Fibroblast of upper back skin (primary cell): ENCODE data around the gene FAM209A.
"Not testable (repeated sequence)": the region's sequence is repeated elsewhere in the genome, so short reads cannot be mapped to it uniquely, and the experiment has no call there.

ENCODE experiments used
- DNase-seq: peaks from one replicate; pipeline ENCODE4 v3.0.0-alpha.2; 2013

FAM209A gene

DNA sequence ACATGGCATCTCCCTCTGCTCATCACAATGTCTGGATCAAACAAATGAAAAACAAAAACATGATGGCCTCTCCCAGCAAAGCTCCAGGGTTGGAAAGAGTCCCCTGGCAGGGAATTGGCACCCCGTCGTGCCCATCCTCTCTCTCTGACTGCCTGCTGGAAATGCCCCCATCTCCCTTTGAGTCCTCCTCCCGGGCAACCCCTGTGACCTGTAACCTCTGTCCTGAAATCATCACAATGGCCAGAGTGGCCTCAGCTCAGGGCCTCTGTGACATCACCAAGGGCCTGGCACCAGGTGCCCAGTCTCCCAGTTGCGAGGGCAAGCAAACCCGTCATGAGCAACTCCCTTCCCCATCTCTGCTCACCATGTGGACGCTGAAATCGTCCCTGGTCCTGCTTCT lies at the start of gene FAM209A:
FAM209A (plus strand) TSS at position 301 of the 400 bp plus-strand sequence; CDS start at position 366, 65 bp downstream.
- not testable (repeated sequence) for DNase-seq

- no peak for DNase-seq
Observed at GRCh38 chr20:56483970-56484369, 40.6 kb upstream of the FAM209A start.

DNA sequence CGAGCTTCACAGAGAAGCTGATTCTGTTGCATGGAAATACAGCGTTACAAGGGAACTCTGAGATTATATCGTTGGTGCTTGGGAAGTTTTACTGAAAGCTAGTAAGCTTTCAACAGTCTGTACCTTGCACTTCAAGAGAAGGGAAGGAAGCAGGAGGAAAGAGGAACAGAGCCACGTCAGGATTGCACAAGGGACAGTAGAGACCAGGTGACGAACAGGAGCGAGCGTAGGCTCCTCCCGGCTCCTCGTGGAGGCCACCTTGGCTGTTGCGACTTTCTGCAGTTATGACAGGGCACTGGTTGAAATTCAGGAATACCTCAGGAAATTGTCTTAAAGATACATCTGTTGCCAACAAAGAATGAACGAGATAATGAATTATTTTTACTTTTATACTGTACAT lies 37.3 kb upstream of the FAM209A start:
- no peak for DNase-seq

DNA sequence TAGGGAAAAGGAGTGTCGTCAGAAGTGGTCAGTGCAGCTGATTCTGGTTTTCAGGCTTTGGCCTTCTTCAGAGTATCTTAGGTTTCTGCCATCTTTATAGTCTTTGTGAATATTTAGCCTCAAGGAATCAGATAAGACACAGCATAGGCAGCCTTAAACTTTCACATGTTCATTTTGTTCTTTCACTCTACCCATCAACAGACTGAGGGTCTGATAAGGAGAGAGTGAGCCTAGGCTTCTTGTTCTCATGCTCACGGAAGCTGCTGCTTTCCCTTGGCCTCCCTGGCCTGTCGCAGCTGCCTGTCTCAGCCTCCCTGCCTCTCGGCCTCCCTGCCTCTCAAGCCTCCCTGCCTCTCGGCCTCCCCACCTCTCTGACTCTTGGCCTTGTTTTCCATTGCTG lies 36.0 kb upstream of the FAM209A start:
- no peak for DNase-seq

DNA sequence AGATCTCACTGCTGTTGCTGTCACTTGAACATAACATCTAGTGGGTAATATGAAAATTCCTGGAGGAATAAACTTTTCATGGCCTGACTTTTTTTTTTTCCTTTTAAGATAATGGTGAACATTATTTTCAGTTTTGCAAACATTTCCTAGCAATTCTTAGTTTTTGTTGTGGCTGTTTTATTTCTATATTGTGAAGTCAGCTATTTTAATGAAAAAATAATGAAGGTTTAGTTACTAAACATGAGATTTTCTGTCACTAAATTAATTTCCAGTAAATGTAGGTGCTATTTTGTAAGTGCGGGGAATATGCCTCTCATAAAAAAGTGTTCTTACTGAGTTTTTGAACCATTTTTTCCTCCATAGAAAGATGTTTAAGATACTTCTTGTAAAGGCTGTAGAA lies 23.4 kb upstream of the FAM209A start:
- DNase-seq: no peak

DNA sequence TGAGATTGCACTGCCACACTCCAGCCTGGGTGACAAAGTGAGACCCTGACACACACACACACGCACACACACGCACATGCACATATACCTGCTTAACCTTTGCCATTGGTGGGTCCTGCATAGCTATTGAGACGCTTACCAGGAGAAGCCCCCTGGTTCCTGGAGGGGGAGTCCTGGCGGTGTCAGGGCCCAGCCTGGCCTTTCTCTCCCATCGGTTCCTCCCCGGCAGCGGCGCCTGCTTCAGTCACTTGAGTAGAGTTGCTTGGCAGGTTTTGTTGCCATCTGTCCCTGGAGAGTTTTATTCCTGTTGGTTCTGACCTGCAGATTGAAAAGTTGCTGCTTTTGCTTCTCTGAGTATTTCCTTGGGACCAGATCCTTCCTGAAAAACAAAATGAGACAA lies 20.6 kb upstream of the FAM209A start:
- DNase-seq: no peak

DNA sequence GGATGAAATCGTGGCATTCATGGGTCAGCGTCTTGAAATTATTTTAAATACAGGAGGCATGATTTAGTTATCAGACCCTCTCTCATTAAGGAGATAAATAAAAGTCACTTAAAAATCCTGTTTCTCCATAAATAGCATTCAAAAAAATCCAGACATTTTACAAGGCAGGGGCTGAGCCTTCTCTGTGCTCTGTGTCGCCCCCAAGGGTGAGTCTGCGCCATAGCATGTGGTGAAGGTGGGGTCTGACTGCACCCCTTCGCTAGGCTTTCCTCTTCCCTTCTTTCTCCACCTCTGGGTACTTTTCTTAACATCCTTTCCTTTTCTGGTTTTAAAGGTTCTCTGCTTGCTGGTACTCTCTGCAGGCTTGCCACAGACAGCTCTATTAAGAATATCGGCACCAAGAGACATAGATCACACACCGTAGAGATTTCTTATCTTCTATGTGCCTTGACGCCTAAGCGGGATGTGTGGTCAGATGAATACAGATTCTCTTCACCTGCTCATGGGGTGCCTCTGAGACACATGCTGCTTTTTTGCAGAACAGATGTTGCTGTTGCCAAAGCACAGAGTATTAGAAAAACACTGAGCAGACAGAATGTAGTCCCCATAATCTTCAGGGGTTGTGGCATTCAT lies 20.1 kb upstream of the FAM209A start:
- DNase-seq: no peak

DNA sequence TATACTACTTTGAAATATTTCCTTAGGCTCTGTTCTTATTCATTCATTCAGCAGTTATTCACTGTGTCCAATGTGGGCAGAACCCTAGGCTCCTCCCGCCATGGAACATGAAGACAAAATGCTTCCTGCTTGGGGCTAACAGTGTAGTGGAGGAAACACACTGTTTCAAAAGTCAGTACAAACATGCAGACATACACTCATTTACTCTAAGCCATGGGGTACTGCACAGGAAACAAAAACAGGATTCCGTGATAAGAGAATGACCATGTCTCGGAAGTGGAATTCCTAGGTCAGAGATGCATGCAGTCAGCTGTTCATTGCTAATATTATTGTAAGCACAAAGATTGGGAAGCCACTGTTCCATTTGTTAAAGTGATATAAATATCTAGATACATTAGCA lies 18.4 kb upstream of the FAM209A start:
- no peak for DNase-seq

GRCh38 chr20:56511926-56512325 lies 12.6 kb upstream of the FAM209A start:
- DNase-seq: no peak

DNA sequence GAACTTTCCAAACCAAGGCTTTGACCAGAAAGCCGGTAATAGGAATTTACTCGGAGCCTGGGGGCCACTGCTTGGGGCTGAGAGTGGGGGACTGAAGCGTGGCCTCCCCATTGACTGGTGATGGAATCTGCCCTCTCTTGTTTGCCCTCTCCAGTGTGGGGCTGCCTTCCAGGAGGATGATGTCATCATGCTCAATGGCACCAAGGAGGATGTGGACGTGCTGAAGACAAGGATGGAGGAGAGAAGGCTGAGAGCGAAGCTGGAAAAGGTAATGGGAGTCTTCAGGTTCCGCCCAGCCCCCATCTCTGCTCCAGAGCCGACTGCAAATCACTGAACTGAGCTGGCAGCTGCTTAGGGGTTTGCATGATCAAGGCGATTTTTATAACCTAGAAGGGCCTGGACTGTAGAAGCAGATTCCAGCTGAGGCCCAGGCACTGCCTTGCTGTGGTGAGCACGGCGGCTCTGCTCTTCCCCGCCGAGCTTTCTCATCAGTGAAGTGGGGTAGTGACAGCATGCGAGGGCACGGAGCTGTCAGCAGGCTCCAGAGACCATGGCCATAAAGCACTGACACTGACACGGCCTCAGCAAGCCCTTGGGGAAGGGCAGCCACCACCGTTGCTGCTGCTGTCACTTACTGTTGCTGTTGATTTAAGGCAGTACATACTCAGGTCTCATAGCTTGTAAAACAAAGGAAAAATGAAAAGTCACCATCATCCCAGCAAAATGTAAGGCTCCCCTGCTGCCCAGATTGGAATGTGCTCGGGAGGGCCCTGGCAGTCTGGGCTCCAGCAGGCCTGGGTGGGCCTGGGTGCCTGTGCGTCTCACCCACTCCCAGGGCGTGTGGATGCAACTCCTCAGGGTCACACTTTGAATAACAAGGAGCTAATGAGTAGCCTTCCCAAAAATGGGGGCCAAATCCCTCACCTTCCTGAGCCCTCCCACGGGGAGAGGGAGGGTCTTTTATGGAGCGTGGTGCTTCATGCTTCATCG lies 11.1 kb upstream of the FAM209A start:
- DNase-seq: peak; percentile 3

- DNase-seq: no peak
Observed at GRCh38 chr20:56516631-56517030, 7.9 kb upstream of the FAM209A start.

DNA sequence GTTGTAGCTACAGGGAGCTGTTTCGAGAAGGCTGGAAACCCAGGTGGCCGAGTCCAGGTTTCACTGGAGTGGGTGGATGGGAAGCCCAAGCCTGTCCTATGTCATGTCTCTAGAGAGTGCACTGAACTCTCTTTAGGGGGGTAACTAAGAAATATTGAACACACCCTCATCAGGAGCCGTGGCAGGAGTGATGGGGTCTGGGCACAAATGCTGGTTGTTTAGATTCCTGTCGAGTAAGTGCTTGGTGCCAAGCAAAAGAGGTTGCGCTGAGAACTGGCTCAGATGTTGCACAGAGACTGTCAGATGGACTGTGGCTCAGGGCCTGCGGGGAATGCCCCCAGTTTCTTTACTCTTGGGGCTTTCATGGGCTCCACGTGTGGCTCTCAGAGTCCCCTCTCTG lies 7.3 kb upstream of the FAM209A start:
- no peak for DNase-seq

- no peak for DNase-seq
Observed at GRCh38 chr20:56517641-56518040, 6.9 kb upstream of the FAM209A start.

DNA sequence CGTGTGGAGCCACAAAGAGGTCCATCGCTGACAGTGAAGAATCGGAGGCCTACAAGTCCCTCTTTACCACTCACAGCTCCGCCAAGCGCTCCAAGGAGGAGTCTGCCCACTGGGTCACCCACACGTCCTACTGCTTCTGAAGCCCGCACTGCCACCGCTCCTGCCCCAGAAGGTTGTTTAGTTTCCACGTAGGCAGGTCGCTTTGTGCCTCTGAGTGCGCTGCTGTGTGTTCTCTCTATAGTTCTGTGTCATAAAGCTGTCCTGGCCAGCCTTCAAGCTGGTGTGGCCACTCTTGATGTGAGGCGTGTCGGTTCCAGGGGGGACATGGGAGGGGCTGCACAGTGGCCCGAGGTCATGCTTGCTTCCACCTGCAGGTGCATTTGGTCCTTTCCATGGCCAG lies 6.4 kb upstream of the FAM209A start:
- no peak for DNase-seq

DNA sequence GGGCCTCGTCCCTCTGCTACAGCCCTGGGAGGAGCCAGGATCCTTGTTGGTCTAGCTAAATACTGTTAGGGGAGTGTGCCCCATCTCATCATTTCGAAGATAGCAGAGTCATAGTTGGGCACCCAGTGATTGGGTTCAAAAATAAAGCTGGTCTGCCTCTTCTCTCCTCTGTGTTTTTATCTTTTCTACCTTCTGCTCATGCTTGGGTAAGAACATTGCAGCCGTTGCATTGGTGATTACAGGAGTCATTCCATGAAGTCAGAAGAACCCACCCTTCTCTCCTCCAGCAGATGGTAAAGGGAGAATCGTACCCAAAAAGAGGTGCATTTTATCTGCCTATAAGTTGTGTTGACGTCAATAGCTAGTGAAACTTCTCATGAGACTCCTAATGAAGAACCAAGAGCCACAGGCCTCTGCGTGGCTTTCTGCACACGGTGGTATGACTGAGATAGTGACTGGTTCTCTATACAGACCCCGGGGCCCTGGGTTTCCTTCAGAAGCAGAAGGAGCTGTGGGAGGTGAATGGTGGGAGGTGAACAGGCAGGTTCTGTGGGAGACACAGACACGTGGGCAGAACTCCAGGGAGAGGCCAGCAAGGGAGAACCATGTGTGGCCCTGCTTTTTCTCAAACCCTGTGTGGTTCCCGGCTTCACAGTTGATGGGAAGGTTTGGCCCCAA lies 5.7 kb upstream of the FAM209A start:
- DNase-seq: no peak

DNA sequence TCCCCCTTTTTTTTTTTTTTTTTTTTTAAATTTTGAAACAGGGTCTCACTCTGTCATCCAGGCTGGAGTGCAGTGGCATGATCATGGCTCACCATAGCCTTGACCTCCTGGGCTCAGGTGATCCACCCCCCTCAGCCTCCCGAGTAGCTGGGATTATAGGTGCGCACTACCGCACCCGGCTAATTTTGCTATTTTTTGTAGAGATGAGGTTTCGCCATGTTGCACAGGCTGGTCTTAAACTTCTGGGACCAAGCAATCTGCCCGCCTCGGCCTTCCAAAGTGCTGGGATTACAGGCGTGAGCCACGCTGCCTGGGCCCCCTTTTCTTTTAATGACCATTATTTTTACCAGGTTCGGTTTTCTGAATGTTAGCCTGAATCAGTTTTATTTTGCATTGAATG lies 5.0 kb upstream of the FAM209A start:
- DNase-seq: no peak

- no peak for DNase-seq
Observed at GRCh38 chr20:56520180-56520579, 4.4 kb upstream of the FAM209A start.

- DNase-seq: not testable (repeated sequence)
Observed at GRCh38 chr20:56520746-56521354, 3.7 kb upstream of the FAM209A start.

- DNase-seq: no peak
Observed at GRCh38 chr20:56522311-56522710, 2.2 kb upstream of the FAM209A start.

DNA sequence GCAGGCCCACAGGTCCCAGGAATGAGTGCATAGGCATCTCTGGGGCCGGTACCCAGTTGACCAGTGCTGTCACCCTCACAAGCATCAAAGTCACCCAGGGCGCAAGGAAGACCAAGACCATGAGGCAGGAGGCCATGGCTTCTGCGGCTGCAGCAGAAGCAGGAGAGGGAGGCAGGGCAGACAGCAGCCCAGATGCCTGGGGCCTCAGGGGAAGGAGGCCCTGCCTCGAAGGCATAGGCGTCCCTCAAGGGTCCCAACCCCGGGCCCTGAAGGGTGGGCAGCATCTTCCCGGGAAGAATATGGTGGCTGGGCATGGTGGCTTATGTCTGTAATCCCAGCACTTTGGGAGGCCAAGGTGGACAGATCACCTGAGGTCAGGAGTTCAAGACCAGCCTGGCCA lies 3.0 kb downstream of the FAM209A start:
- no peak for DNase-seq

- DNase-seq: not testable (repeated sequence)
Observed at GRCh38 chr20:56532946-56533345, 8.4 kb downstream of the FAM209A start, which contains the start of gene FAM209B. FAM209B (plus strand) TSS chr20:56533246; CDS start chr20:56533342, 96 bp downstream.

GRCh38 chr20:56537997-56538396 lies 13.5 kb downstream of the FAM209A start:
- DNase-seq: no peak

- peak; percentile 15 for DNase-seq
Observed at GRCh38 chr20:56540415-56540814, 15.9 kb downstream of the FAM209A start.
